NCI-H748 treated with DMSO at 0.1 percent for 48 hours (cell line): ENCODE results near the gene GLYATL2.

ENCODE experiments used
- DNase-seq: peaks from one replicate; lab custom pipeline; 2025; lab: John Stamatoyannopoulos, UW

The GLYATL2 gene

GRCh38 chr11:58801302-58801701, 43.2 kb downstream of the GLYATL2 start:
- no peak for DNase-seq

GRCh38 chr11:58796333-58796732, 48.2 kb downstream of the GLYATL2 start:
- no peak for DNase-seq

- DNase-seq: peak; percentile 49
Observed at GRCh38 chr11:58788355-58789023, 56.0 kb downstream of the GLYATL2 start.

GRCh38 chr11:58787903-58788302, 56.6 kb downstream of the GLYATL2 start:
- no peak for DNase-seq

- no peak for DNase-seq
Observed at GRCh38 chr11:58786693-58787092, 57.8 kb downstream of the GLYATL2 start.

GRCh38 chr11:58784995-58785394, 59.5 kb downstream of the GLYATL2 start:
- no peak for DNase-seq
